ENCODE results near the gene SAFB2. TPM values are rescaled to one million over a fixed set of nuclear protein-coding genes. Genes with fewer than 3 reads are reported as not detected.

SAFB2 gene
- total RNA-seq, 2 experiments from 2014 or later = 131 to 140 TPM

DNA sequence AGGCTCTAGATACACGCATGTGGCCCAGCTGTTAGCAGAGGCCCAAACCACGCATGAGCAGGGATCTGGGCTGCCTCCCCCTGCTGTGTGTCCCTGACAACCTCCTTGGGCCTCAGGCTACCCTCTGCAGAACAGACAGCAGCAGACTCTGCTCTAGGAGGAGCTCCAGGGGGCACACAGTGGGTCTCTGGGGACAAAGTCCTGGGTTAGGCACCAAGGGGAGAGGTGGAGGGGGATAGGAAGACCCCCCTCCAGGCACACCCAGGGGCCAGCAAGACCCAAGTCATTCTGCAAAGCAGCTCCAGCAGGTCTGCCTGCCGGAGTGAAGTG lies 62.8 kb downstream of the SAFB2 start:
- Mint-ChIP-seq H3K27me3 (peaks cover 4% of the 10 kb centered on the region), H3K27ac (no peak overlapping the region), H3K4me1 (no peaks in the 10 kb centered on the region), H3K4me3 (no peak overlapping the region), H3K9me3 (peaks cover 5% of the 10 kb centered on the region), H3K36me3 (no peaks in the 10 kb centered on the region)
- ATAC-seq (ENCODE audit: low read depth) (no peak), DNase-seq (no peak)
- POLR2A ChIA-PET = no interaction called here

DNA sequence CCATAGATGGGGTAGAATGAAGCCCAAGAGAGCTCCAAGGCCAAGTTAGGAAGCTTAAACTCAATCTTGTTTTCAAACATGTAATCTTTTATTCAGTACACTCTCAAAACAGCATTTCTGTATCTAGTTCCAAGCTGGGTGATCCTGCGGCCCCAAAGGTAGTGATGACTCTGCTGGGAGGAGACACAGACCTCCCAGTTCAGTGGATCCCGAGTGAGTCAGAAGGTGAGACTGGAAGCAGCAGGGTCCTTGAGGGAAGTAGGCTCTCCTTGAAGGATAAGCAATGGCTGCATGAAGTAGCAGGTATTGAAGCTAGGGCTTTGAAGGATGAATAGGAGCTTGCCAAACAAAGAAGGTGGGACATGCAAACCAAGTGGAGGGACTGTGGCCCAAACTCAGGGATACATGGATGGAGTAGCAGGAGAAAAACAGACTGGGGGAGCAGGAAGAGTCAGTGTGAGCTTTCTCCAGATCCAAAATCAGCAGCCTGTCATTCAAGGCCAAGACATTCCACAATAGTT lies 64.4 kb downstream of the SAFB2 start:
- Mint-ChIP-seq H3K27ac (no peak overlapping the region), H3K4me3 (no peak overlapping the region), H3K36me3 (no peaks in the 10 kb centered on the region), H3K9me3 (peaks cover 5% of the 10 kb centered on the region), H3K27me3 (peaks cover 4% of the 10 kb centered on the region), H3K4me1 (no peaks in the 10 kb centered on the region)
- POLR2A ChIA-PET = no interaction called here
- DNase-seq = no peak
- ATAC-seq (ENCODE audit: low read depth) = no peak

DNA sequence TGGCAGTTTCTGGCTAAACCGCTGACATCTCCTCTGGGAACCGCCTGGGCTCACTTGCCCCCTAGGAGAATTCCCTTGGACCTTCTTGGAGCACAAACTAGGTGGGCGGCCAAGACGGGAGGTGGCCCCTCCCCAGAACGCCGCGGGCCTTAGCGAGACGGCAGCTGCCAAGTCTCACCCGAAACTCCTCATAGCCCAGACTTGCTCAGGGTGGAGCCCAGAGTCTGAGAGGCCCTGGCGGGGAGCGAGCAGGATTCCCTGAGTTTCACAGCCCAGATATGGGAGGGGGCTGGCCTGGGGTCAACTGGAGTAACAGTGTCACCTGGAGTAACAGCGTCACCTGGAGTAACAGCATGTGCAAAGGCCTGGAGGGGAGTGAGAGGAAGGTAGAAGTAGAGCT lies 64.9 kb downstream of the SAFB2 start:
- ATAC-seq (ENCODE audit: low read depth) (no peak), DNase-seq (no peak)
- H3K9me3 Mint-ChIP-seq = peaks cover 5% of the 10 kb centered on the region
- H3K27me3 Mint-ChIP-seq = peaks cover 2% of the 10 kb centered on the region
- no peaks in the 10 kb centered on the region for H3K36me3 Mint-ChIP-seq
- POLR2A ChIA-PET = no interaction called here
- no peaks in the 10 kb centered on the region for H3K4me1 Mint-ChIP-seq
- no peak overlapping the region for H3K4me3 Mint-ChIP-seq
- no peak overlapping the region for H3K27ac Mint-ChIP-seq

DNA sequence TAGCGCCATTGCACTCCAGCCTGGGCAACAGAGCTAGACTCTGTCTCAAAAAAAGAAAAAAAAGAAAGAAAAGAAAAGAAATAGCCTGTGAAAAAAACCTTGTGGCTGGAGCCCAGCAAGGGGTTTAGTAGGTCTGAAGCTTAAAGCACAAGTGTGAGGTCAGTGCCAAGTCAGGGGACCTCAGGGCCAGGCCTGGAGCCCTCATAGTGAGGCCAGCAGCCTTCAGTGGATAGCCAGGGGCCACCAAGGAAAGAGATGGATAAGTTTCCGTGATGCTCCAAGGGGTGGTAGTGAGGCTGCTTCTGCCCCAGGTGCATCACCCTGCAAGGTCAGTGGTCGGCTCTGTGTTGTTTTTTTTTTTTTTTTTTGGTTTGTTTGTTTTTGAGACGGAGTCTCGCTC lies 67.7 kb downstream of the SAFB2 start:
- Mint-ChIP-seq H3K9me3 (no peaks in the 10 kb centered on the region), H3K27ac (no peak overlapping the region), H3K4me1 (no peaks in the 10 kb centered on the region), H3K36me3 (no peaks in the 10 kb centered on the region), H3K4me3 (no peak overlapping the region), H3K27me3 (peaks cover 8% of the 10 kb centered on the region)
- DNase-seq = no peak
- POLR2A ChIA-PET = no interaction called here
- ATAC-seq (ENCODE audit: low read depth) = no peak

DNA sequence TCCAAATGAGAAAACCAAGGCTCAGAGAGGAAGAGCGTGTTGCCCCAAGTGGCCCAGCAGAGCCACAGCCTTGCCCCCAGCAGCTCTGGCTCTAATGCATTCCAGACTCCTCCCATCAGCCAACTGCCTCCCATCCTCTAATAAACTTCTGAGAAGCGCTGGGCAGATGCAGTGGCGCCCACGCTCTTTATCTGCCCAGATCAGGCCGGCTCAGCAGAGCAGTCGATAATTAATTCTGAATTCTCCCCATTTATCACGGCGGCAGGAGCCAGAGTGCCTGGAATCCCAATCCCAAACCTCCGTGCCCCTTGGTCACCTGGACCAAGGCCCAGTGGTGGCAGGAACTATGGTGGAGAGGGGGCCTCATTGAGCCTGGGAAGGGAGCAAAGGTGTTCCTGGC lies 68.7 kb downstream of the SAFB2 start:
- ATAC-seq (ENCODE audit: low read depth) (no peak), DNase-seq (no peak)
- no peaks in the 10 kb centered on the region for H3K4me1 Mint-ChIP-seq
- peaks cover 8% of the 10 kb centered on the region for H3K27me3 Mint-ChIP-seq
- POLR2A ChIA-PET = no interaction called here
- no peaks in the 10 kb centered on the region for H3K9me3 Mint-ChIP-seq
- no peak overlapping the region for H3K27ac Mint-ChIP-seq
- no peak overlapping the region for H3K4me3 Mint-ChIP-seq
- H3K36me3 Mint-ChIP-seq = no peaks in the 10 kb centered on the region

DNA sequence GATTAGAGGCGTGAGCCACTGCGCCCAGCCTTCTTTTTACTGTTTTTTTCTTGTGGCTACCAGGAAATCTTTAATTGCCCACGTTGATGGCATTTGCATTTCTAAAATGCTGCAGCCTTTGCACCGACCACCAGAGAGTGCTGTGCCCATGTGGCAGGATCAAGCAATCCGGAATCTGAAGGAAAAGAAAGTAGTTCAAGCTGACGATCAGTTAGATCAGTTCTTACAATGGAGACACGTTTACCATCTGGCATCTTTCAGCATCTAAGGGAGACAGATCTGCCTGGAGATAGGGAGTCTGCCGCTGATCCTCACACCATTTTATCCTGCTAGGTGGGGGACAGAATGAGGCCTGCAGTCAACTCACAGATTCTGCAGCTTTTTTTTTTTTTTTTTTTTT lies 74.7 kb downstream of the SAFB2 start:
- DNase-seq = no peak
- peak; percentile 56 for ATAC-seq (ENCODE audit: low read depth)
- no peak overlapping the region for H3K27ac Mint-ChIP-seq

DNA sequence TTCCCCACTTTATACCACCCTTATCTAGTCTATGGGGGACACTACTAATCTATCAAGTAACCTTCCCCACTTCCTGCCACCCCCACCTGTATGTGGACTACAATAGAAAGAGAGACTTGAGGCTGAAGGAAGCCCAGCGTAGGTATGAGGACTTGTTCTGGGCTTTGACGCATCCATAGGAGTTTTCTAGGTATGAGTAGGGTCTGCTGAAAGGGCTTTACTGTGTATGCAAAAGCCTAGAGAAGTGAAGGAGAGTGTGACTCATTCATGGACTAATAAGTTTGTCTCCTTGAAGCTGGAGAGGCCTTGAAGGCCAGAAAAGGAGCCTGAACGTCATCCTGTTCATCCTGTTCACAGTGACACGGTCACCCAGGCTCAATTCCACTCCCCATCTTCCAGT lies 76.6 kb downstream of the SAFB2 start:
- Mint-ChIP-seq H3K27me3 (no peaks in the 10 kb centered on the region), H3K9me3 (no peaks in the 10 kb centered on the region), H3K4me1 (peaks cover 3% of the 10 kb centered on the region), H3K27ac (no peak overlapping the region), H3K4me3 (no peak overlapping the region), H3K36me3 (no peaks in the 10 kb centered on the region)
- ATAC-seq (ENCODE audit: low read depth) (no peak), DNase-seq (no peak)
- POLR2A ChIA-PET = no interaction called here

More for the DNA sequence above, 74.7 kb downstream of the SAFB2 start:
- no peaks in the 10 kb centered on the region for H3K36me3 Mint-ChIP-seq
- POLR2A ChIA-PET = interaction anchor here (0.7 to 1.0 kb wide), 2 partner anchors 32 to 161 kb away, joined by 3 to 5 read pairs; no protein-coding TSS in a partner anchor
- peak overlapping the region; percentile 53 for H3K4me3 Mint-ChIP-seq
- H3K9me3 Mint-ChIP-seq = no peaks in the 10 kb centered on the region
- H3K4me1 Mint-ChIP-seq = peaks cover 3% of the 10 kb centered on the region
- peaks cover 8% of the 10 kb centered on the region for H3K27me3 Mint-ChIP-seq

DNA sequence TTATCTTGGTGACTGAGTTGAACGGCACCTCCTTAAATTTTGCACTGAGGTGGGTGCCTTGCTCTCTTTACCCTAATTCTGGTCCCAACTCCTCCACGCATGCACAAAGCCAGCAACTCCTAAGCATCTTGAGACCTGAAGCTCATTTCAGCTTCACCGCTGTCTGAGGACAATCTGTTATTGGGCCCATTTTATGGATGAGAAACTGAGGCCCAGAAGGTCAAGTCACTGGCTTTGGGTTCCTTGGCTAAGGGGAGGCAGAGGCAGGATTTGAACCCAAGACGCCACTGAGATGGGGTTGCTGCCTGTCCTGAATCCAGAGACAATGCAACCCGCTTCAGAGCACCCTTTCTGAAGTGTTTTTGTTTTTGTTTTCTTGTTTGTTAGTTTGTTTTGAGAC lies 77.5 kb downstream of the SAFB2 start:
- H3K27ac Mint-ChIP-seq = no peak overlapping the region
- peaks cover 3% of the 10 kb centered on the region for H3K4me1 Mint-ChIP-seq
- ATAC-seq (ENCODE audit: low read depth) = no peak
- no peaks in the 10 kb centered on the region for H3K27me3 Mint-ChIP-seq
- POLR2A ChIA-PET = no interaction called here
- H3K4me3 Mint-ChIP-seq = no peak overlapping the region
- H3K36me3 Mint-ChIP-seq = no peaks in the 10 kb centered on the region
- no peaks in the 10 kb centered on the region for H3K9me3 Mint-ChIP-seq
- no peak for DNase-seq

DNA sequence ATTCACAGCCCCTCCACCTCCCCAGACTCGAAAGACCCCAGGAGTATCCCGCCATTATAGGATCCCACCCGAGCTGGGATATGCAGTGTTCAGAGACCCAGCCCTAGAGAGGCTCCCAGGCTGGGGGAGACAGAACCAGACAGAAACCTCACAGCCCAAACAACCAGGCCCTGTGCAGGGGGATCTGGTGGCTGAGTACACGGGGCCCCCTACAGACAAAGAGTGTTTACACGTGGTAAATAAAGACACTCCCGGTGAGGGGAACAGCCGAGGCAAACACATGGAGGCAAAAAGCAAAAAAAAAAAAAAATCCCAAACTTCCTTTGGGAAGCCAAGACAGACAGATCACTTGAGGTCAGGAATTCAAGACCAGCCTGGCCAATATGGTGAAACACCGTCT lies 79.9 kb downstream of the SAFB2 start:
- H3K36me3 Mint-ChIP-seq = no peaks in the 10 kb centered on the region
- POLR2A ChIA-PET = no interaction called here
- H3K9me3 Mint-ChIP-seq = no peaks in the 10 kb centered on the region
- no peak overlapping the region for H3K4me3 Mint-ChIP-seq
- H3K4me1 Mint-ChIP-seq = no peaks in the 10 kb centered on the region
- ATAC-seq (ENCODE audit: low read depth) (no peak), DNase-seq (no peak)
- H3K27ac Mint-ChIP-seq = no peak overlapping the region
- no peaks in the 10 kb centered on the region for H3K27me3 Mint-ChIP-seq

DNA sequence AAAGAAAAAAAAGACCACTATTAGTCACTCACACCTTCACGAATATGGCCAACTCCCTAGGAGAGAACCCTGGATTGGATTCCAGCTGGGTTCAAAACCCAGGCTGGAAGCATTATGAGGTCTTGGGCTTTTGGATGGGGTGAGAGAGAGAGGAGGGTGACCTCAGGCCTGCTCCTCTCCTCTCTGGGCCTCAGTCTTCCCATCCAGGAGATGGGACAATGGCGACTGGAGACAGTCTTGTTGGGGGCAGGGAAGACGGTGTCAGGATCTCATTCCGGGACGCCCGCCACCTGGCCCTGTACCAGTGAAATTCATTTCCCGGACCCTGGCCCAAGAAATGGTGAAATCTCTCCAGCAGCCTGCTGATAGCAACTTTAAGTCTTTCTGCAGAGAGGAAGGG lies 81.1 kb downstream of the SAFB2 start:
- ATAC-seq (ENCODE audit: low read depth) (no peak), DNase-seq (no peak)
- POLR2A ChIA-PET = no interaction called here
- no peaks in the 10 kb centered on the region for H3K9me3 Mint-ChIP-seq
- H3K4me1 Mint-ChIP-seq = no peaks in the 10 kb centered on the region
- H3K36me3 Mint-ChIP-seq = no peaks in the 10 kb centered on the region
- H3K27me3 Mint-ChIP-seq = peaks cover 4% of the 10 kb centered on the region
- no peak overlapping the region for H3K27ac Mint-ChIP-seq
- no peak overlapping the region for H3K4me3 Mint-ChIP-seq

DNA sequence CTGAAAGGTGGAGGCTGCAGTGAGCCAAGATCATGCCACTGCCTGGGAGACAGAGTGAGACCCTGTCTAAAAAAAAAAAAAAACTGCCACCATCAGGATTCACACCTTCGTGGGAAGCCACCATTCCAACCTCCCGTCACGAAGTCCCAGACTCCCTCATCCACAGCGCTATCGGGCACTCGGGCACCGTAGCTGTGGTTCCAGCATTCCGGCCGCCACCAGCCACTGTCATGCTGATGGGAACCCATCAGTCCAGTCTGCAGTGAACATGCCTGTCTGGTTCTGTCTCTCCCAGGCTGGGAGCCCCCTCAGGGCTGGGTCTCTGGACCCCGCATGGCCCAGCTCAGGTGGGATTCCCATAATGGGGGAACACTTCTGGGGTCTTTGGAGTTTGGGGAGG lies 82.4 kb downstream of the SAFB2 start:
- no peak for DNase-seq
- Mint-ChIP-seq H3K36me3 (no peaks in the 10 kb centered on the region), H3K9me3 (peaks cover 4% of the 10 kb centered on the region), H3K27ac (no peak overlapping the region), H3K4me3 (no peak overlapping the region), H3K27me3 (peaks cover 9% of the 10 kb centered on the region), H3K4me1 (no peaks in the 10 kb centered on the region)
- ATAC-seq (ENCODE audit: low read depth) = no peak
- POLR2A ChIA-PET = no interaction called here

DNA sequence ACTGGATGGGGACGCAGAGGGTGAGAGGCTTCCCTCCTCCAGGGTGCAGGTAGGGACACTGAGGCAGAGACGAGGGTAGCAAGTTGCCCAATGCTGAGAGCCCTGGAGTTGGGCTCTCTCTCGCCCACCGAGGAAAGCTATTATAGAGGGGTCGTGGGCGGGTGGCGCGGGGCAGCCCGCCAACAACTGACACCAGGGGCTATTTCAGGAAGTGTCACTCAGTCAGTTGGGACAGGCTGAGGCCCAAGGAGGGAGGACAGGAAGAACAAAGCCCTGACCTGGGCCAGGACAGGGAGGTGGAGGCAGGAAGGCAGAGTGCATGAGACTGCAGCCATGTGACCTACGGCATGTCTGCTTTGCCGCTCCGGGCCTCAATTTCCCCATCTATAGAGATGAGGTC lies 84.7 kb downstream of the SAFB2 start:
- no peak overlapping the region for H3K27ac Mint-ChIP-seq
- POLR2A ChIA-PET = no interaction called here
- H3K4me3 Mint-ChIP-seq = no peak overlapping the region

More for the DNA sequence above, 84.7 kb downstream of the SAFB2 start:
- Mint-ChIP-seq H3K4me1 (no peaks in the 10 kb centered on the region), H3K9me3 (peaks cover 15% of the 10 kb centered on the region), H3K27me3 (peaks cover 9% of the 10 kb centered on the region), H3K36me3 (peaks cover 3% of the 10 kb centered on the region)
- DNase-seq (no peak), ATAC-seq (ENCODE audit: low read depth) (no peak)

Other genes with a start within 250 kb of the SAFB2 start
- not detected for gene ZNRF4, start 167.4 kb downstream of the SAFB2 start, total RNA-seq
- gene TINCR, start 54.8 kb downstream of the SAFB2 start, total RNA-seq = under 1 TPM; 0.99 to 1.00 TPM
- 100 to 1,000 TPM; 144 to 147 TPM for gene SAFB, start 307 bp upstream of the SAFB2 start, total RNA-seq
- 10 to 100 TPM; 42.6 to 44.1 TPM for gene MICOS13, start 57.7 kb upstream of the SAFB2 start, total RNA-seq
- gene HSD11B1L, start 58.3 kb upstream of the SAFB2 start, total RNA-seq = 1 to 10 TPM; 2.2 to 4.1 TPM
- 1,000 to 10,000 TPM; 1,119 to 1,147 TPM for gene RPL36, start 67.5 kb upstream of the SAFB2 start, total RNA-seq
- gene LONP1, start 97.4 kb upstream of the SAFB2 start, total RNA-seq = 100 to 1,000 TPM; 112 to 120 TPM
- not detected for gene CATSPERD, start 97.9 kb upstream of the SAFB2 start, total RNA-seq
- 1 to 10 TPM; 3.8 to 4.4 TPM for gene PRR22, start 162.0 kb upstream of the SAFB2 start, total RNA-seq
- gene DUS3L, start 168.4 kb upstream of the SAFB2 start, total RNA-seq = 10 to 100 TPM; 61.0 to 62.1 TPM
- gene NRTN, start 182.3 kb upstream of the SAFB2 start, total RNA-seq = under 1 TPM; 0.36 to 0.45 TPM
- under 1 TPM; 0.75 to 0.91 TPM for gene FUT6, start 216.9 kb upstream of the SAFB2 start, total RNA-seq
- not detected for gene FUT3, start 228.7 kb upstream of the SAFB2 start, total RNA-seq
- under 1 TPM; 0.23 to 0.30 TPM for gene FUT5, start 247.8 kb upstream of the SAFB2 start, total RNA-seq